GM12878 (cell line): Measurements from ENCODE around the gene TIMP3. TPM values are rescaled to one million over a fixed set of nuclear protein-coding genes. Genes with fewer than 3 reads are reported as not detected.

Experiments used
- ATAC-seq: fragments of 200-7000 bp; cut with Tn5 transposase; 3 replicates; pipeline ENCODE4 v1.9.1; 2020; ENCODE audit warnings: mild to moderate bottlenecking, moderate library complexity
- BruUV-seq: library from RNA; stranded (reverse); fragments of 400-500 nt; replicated peaks from 2 replicates; lab custom pipeline; 2021; lab: Mats Ljungman, UMichigan
- CTCF ChIA-PET: fragments of 300-600 bp; sonication (Branson Sonifier 250); formaldehyde crosslinking; extraction: SDS; loops from one replicate; lab custom pipeline; 2021; ENCODE audit warnings: inconsistent platforms; lab: Yijun Ruan, JAX
- POLR2A ChIA-PET: fragments of 350-600 bp; formaldehyde crosslinking; extraction: SDS; loops from one replicate; lab custom pipeline; 2021; ENCODE audit warnings: inconsistent platforms; lab: Charles Lee
- RAD21 ChIA-PET: fragments of 300-600 bp; sonication (Branson Sonifier 250); formaldehyde crosslinking; loops from one replicate; lab custom pipeline; 2023; ENCODE audit warnings: antibody characterized with exemption; ENCODE audit not compliant: unreplicated experiment; lab: Charles Lee
- SMC1A ChIA-PET: fragments of 300-600 bp; sonication (Branson Sonifier 250); formaldehyde crosslinking; loops from one replicate; lab custom pipeline; 2023; ENCODE audit not compliant: unreplicated experiment, uncharacterized antibody; lab: Charles Lee
- DNase-seq: peaks from one replicate; pipeline ENCODE4 v3.0.0-alpha.2; 2011; ENCODE audit warnings: low read depth, low spot score
- FAIRE-seq: peaks from 3 replicates; lab custom pipeline; 2011; peaks lifted over from hg19 to GRCh38; lab: Jason Lieb, UNC
- H2AFZ ChIP-seq: 2 replicates; pipeline ENCODE4 v1.6.0; 2011; ENCODE audit warnings: low read depth, low read length, control low read depth; ENCODE audit not compliant: control insufficient read depth
- H3K27ac ChIP-seq: 2 replicates; pipeline ENCODE4 v1.5.1; 2011; ENCODE audit warnings: control low read depth; ENCODE audit not compliant: control insufficient read depth, insufficient read depth
- H3K27me3 ChIP-seq, 2 experiments: replicated peaks in 1 of 2; 2 replicates each; pipeline versions ENCODE4 v1.6.0 to v1.6.1; 2011; ENCODE audit warnings: low read length in 1 of 2; ENCODE audit not compliant: control insufficient read depth in 2 of 2, insufficient read depth in 2 of 2
- H3K36me3 ChIP-seq, 2 experiments: 2 replicates each; pipeline ENCODE4 v1.5.1; 2011; ENCODE audit warnings: low read length in 1 of 2; ENCODE audit not compliant: control insufficient read depth in 2 of 2, insufficient read depth in 2 of 2
- H3K4me1 ChIP-seq: 2 replicates; pipeline ENCODE4 v1.6.1; 2011; ENCODE audit warnings: mild to moderate bottlenecking, low read length, moderate library complexity, mixed read lengths; ENCODE audit not compliant: control insufficient read depth, insufficient read depth
- H3K4me2 ChIP-seq: 2 replicates; pipeline ENCODE4 v1.6.0; 2011; ENCODE audit warnings: control low read depth; ENCODE audit not compliant: control insufficient read depth, insufficient read depth
- H3K4me3 ChIP-seq: fragments of 200-600 bp; sonication (generic); 2 replicates; pipeline ENCODE4 v1.5.1; 2016
- H3K79me2 ChIP-seq: 2 replicates; pipeline ENCODE4 v1.6.0; 2011; ENCODE audit warnings: low read length; ENCODE audit not compliant: control insufficient read depth, insufficient read depth
- H3K9ac ChIP-seq: 2 replicates; pipeline ENCODE4 v1.8.0; 2011; ENCODE audit warnings: low read length, control low read depth, mixed read lengths; ENCODE audit not compliant: control insufficient read depth, insufficient read depth
- H3K9me3 ChIP-seq: replicated peaks from 3 replicates; pipeline ENCODE4 v1.5.1; 2011; ENCODE audit warnings: mild to moderate bottlenecking, low read length; ENCODE audit not compliant: control insufficient read depth, insufficient read depth
- H4K20me1 ChIP-seq: 2 replicates; pipeline ENCODE4 v1.6.0; 2011; ENCODE audit not compliant: control insufficient read depth, insufficient read depth
- BRCA1 ChIP-seq: IDR thresholded peaks from 2 replicates; pipeline ENCODE4 v1.6.1; 2011; ENCODE audit warnings: low read depth, low read length, improper control_type of control experiment
- HDAC6 ChIP-seq: fragments of 200-600 bp; sonication (generic); IDR thresholded peaks from one replicate; pipeline ENCODE4 v1.8.0; 2017; ENCODE audit warnings: antibody characterized with exemption; ENCODE audit not compliant: unreplicated experiment
- IRF5 ChIP-seq: fragments of 450-650 bp; IDR thresholded peaks from 2 replicates; pipeline ENCODE4 v1.6.1; 2017; ENCODE audit warnings: borderline replicate concordance
- JUND ChIP-seq: IDR thresholded peaks from 2 replicates; pipeline ENCODE4 v1.6.1; 2012; ENCODE audit warnings: low read depth, mild to moderate bottlenecking, low read length, improper control_type of control experiment, moderate library complexity
- MTA2 ChIP-seq: fragments of 450-650 bp; IDR thresholded peaks from 2 replicates; pipeline ENCODE4 v1.6.1; 2016; ENCODE audit warnings: low read depth, mild to moderate bottlenecking, moderate library complexity
- MYC ChIP-seq: IDR thresholded peaks from 2 replicates; pipeline ENCODE4 v1.6.1; 2011; ENCODE audit warnings: mild to moderate bottlenecking, low read length, moderate library complexity, inconsistent platforms; ENCODE audit not compliant: insufficient read depth, insufficient replicate concordance, insufficient read length, severe bottlenecking
- ZNF24 ChIP-seq: fragments of 450-650 bp; IDR thresholded peaks from 2 replicates; pipeline ENCODE4 v1.6.1; 2017; ENCODE audit warnings: antibody characterized with exemption, mild to moderate bottlenecking
- WGBS: methylation state at CpG from one replicate; pipeline ENCODE4 v1.1.6; 2016; ENCODE audit warnings: low lambda C conversion rate; ENCODE audit not compliant: insufficient replicate concordance, insufficient coverage; ENCODE audit errors: missing lambda C conversion rate; 5-methylcytosine and 5-hydroxymethylcytosine counted together
- in situ Hi-C: fragments of 300-500 bp; cut with MboI; formaldehyde crosslinking; loops from 9 replicates; pipeline ENCODE4 v1.14.3; 2018; ENCODE audit warnings: mixed read lengths
- intact Hi-C: fragments of 100-400 bp; cut with micrococcal nuclease; formaldehyde crosslinking; loops from one replicate; pipeline ENCODE4 v1.14.2; 2022; ENCODE audit not compliant: unreplicated experiment
- polyA plus RNA-seq, 11 experiments: library from polyadenylated mRNA; depleted of rRNA in 4 of 11; unstranded in 6 of 11; stranded (reverse) in 5 of 11; fragments of >200 nt; fragmentation: Nextera tagmentation in 4 of 11; fragmentation: Illumina TruSeq in 1 of 11; extraction: Ambion mirVana in 4 of 11; extraction: Trizol in 1 of 11; gene quantifications; 1 replicate in 1 of 11; 2 replicates in 10 of 11; pipeline versions ENCODE4 v1.2.1 to v1.2.3, GENCODE V29; 2011 to 2016; ENCODE audit warnings: inconsistent platforms in 2 of 11, missing spikeins in 2 of 11, low read depth in 1 of 11
- total RNA-seq, 4 experiments: library from RNA; depleted of rRNA in 3 of 4; stranded (reverse); fragments of >200 nt in 3 of 4; fragmentation: Illumina TruSeq in 1 of 4; extraction: Trizol in 1 of 4; gene quantifications; 2 replicates each; pipeline versions ENCODE4 v1.2.1 to v1.2.3, GENCODE V29; 2013 to 2021

TIMP3 gene
- total and polyA plus RNA-seq, 10 of the 15 experiments (the other 5 are each of a cell fraction or from before 2014, with no cell fraction given) = 0.01 to 0.74 (median 0.27) TPM; not detected in 5

DNA sequence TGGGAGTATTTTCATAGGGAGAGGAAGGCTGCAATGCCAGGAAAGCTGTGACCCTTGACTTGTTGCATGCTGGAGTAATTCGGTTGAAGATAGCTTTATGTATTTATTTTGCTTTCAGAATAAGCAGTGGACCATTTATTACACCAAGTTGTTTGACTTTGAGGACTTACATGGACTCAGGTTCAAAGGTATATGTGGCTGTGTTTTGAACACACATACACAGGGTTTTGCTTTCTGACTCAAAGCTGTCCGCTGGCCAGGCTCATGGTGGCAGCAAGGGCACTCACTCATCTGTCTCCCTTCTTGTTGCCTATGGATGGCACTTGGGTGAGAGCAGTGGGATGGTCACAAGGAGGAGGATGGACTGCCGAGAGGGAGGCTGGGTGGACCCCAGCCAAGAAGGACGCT is 6.5 kb downstream of the TIMP3 start:
- CTCF ChIA-PET = interaction anchor here (2.6 kb wide), 1 partner anchor 11 kb away, joined by 14 read pairs; no protein-coding TSS in a partner anchor
- POLR2A ChIA-PET = no interaction called here
- Histone ChIP-seq H3K9ac (no peak overlapping the region), H3K79me2 (no peaks in the 10 kb centered on the region), H3K4me3 (no peak overlapping the region), H3K36me3 (no peaks in the 10 kb centered on the region), H3K9me3 (no peaks in the 10 kb centered on the region), H3K27ac (no peak overlapping the region), H3K4me1 (no peaks in the 10 kb centered on the region), H4K20me1 (no peaks in the 10 kb centered on the region), H2AFZ (no peak overlapping the region), H3K27me3 (peaks cover 0 to 2% of the 10 kb centered on the region in 2 experiments; a peak in 2 of 4 replicates), H3K4me2 (no peak overlapping the region)
- WGBS = 13% methylated on average over 4 of the region's 4 CpGs
- DNase-seq (no peak), FAIRE-seq (no peak), ATAC-seq (no peak)
- intact Hi-C loops = no loop called here
- TF ChIP-seq JUND = no peak
- no peak for TF ChIP-seq ZNF24
- no peak for TF ChIP-seq IRF5
- no peak for TF ChIP-seq MTA2
- TF ChIP-seq BRCA1 = no peak
- no peak for TF ChIP-seq HDAC6
- TF ChIP-seq MYC = no peak
- in situ Hi-C loops = no loop called here
- SMC1A ChIA-PET = interaction anchor here (0.8 kb wide), 1 partner anchor 11 kb away, joined by 3 read pairs; no protein-coding TSS in a partner anchor
- no TSS peak for BruUV-seq
- RAD21 ChIA-PET = no interaction called here
